ENCODE measurements around the gene CSAG3.
"Not testable (repeated sequence)": the region's sequence is repeated elsewhere in the genome, so short reads cannot be mapped to it uniquely, and the experiment has no call there.

The CSAG3 gene

GRCh38 chrX:152758918-152759317 lies at the start of gene CSAG3:
TSS of gene CSAG3 (plus strand) at chrX:152759218.
- not testable (repeated sequence) for H3K27ac ChIP-seq (ENCODE audit: low read depth, low read length); H3K36me3 ChIP-seq (ENCODE audit: control insufficient read depth in 1 of 2, insufficient read depth in 2 of 2, low read length in 2 of 2); H3K27me3 ChIP-seq (ENCODE audit: control insufficient read depth in 1 of 2, insufficient read depth in 2 of 2, low read length in 2 of 2); H3K4me1 ChIP-seq (ENCODE audit: control insufficient read depth in 1 of 2, insufficient read depth in 2 of 2, low read length in 2 of 2); H3K4me3 ChIP-seq (ENCODE audit: low read depth in 1 of 2, low read length in 2 of 2); H3K9ac ChIP-seq (ENCODE audit: low read depth in 1 of 2, low read length in 2 of 2); H3K9me3 ChIP-seq (ENCODE audit: control insufficient read depth in 1 of 2, low read length in 2 of 2)

- not testable (repeated sequence) for H3K4me3 ChIP-seq (ENCODE audit: low read depth in 1 of 2, low read length in 2 of 2); H3K9ac ChIP-seq (ENCODE audit: low read depth in 1 of 2, low read length in 2 of 2); H3K9me3 ChIP-seq (ENCODE audit: control insufficient read depth in 1 of 2, low read length in 2 of 2); H3K4me1 ChIP-seq (ENCODE audit: control insufficient read depth in 1 of 2, insufficient read depth in 2 of 2, low read length in 2 of 2); H3K27me3 ChIP-seq (ENCODE audit: control insufficient read depth in 1 of 2, insufficient read depth in 2 of 2, low read length in 2 of 2); H3K36me3 ChIP-seq (ENCODE audit: control insufficient read depth in 1 of 2, insufficient read depth in 2 of 2, low read length in 2 of 2); H3K27ac ChIP-seq (ENCODE audit: low read depth, low read length)
These were observed 45.8 kb upstream of the CSAG3 start for GRCh38 chrX:152713195-152713594.

DNA sequence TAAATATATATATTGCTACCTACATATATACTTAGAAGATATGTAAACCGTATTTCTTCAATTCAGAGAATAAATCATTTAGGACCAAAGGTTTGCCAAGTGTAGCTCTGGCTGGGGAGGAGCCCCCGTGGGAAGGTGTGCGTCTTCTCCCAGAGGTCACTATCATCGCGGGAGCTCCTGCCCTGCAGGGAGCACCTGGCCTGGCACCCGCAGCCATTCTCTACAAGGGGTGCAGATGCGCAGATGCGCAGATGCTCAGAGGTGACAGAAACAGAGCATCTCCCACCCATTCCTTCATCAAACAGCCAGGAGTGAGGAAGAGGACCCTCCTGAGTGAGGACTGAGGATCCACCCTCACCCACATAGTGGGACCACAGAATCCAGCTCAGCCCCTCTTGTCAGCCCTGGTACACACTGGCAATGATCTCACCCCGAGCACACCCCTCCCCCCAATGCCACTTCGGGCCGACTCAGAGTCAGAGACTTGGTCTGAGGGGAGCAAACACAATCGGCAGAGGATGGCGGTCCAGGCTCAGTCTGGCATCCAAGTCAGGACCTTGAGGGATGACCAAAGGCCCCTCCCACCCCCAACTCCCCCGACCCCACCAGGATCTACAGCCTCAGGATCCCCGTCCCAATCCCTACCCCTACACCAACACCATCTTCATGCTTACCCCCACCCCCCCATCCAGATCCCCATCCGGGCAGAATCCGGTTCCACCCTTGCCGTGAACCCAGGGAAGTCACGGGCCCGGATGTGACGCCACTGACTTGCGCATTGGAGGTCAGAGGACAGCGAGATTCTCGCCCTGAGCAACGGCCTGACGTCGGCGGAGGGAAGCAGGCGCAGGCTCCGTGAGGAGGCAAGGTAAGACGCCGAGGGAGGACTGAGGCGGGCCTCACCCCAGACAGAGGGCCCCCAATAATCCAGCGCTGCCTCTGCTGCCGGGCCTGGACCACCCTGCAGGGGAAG lies 44.9 kb upstream of the CSAG3 start, which contains the start of gene MAGEA2B:
Gene MAGEA2B, plus strand, starts transcription at position 814 of the 973 bp plus-strand sequence. CDS start 2,479 bp downstream, outside the sequence.
- not testable (repeated sequence) for H3K36me3 ChIP-seq (ENCODE audit: control insufficient read depth in 1 of 2, insufficient read depth in 2 of 2, low read length in 2 of 2); H3K4me3 ChIP-seq (ENCODE audit: low read depth in 1 of 2, low read length in 2 of 2); H3K9ac ChIP-seq (ENCODE audit: low read depth in 1 of 2, low read length in 2 of 2); H3K9me3 ChIP-seq (ENCODE audit: control insufficient read depth in 1 of 2, low read length in 2 of 2); H3K27me3 ChIP-seq (ENCODE audit: control insufficient read depth in 1 of 2, insufficient read depth in 2 of 2, low read length in 2 of 2); H3K4me1 ChIP-seq (ENCODE audit: control insufficient read depth in 1 of 2, insufficient read depth in 2 of 2, low read length in 2 of 2); H3K27ac ChIP-seq (ENCODE audit: low read depth, low read length)

DNA sequence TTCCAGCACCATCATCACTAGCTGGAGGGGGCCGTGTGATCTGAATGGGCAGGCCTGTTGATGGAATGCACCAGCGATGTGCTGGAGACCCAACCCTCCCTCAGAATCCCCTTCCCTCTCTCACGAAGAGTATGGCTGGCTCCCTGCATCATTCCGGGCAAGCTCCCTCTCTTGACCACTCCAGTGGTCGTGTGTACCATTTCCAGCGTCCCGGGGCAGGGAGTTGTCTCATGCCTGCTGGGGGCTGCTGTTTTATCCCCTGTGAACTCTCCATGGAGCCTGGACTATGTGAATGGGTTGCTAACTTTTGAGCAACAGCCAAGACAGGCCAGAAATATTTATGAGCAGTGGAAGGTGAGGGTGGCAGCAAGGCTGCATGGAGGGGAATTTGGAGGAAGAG lies 33.6 kb upstream of the CSAG3 start:
- Histone ChIP-seq H3K36me3 (ENCODE audit: control insufficient read depth in 1 of 2, insufficient read depth in 2 of 2, low read length in 2 of 2) (no peaks in the 10 kb centered on the region), H3K9me3 (ENCODE audit: control insufficient read depth in 1 of 2, low read length in 2 of 2) (no peaks in the 10 kb centered on the region), H3K9ac (ENCODE audit: low read depth in 1 of 2, low read length in 2 of 2) (no peak overlapping the region), H3K27ac (ENCODE audit: low read depth, low read length) (no peak overlapping the region), H3K4me1 (ENCODE audit: control insufficient read depth in 1 of 2, insufficient read depth in 2 of 2, low read length in 2 of 2) (no peaks in the 10 kb centered on the region), H3K27me3 (ENCODE audit: control insufficient read depth in 1 of 2, insufficient read depth in 2 of 2, low read length in 2 of 2) (no peaks in the 10 kb centered on the region), H3K4me3 (ENCODE audit: low read depth in 1 of 2, low read length in 2 of 2) (no peak overlapping the region)

GRCh38 chrX:152733261-152733975 lies 25.6 kb upstream of the CSAG3 start, which contains the start of the genes CSAG1 and MAGEA12:
TSS of gene CSAG1 (minus strand) at chrX:152733721. CDS start at chrX:152732460, 1,261 bp downstream.
TSS of gene MAGEA12 (plus strand) at chrX:152733757. CDS start at chrX:152736162, 2,405 bp downstream.
- no peaks in the 10 kb centered on the region for H3K36me3 ChIP-seq (ENCODE audit: control insufficient read depth in 1 of 2, insufficient read depth in 2 of 2, low read length in 2 of 2)
- no peaks in the 10 kb centered on the region for H3K27me3 ChIP-seq (ENCODE audit: control insufficient read depth in 1 of 2, insufficient read depth in 2 of 2, low read length in 2 of 2)
- no peak within 1 kb of the TSS for H3K9ac ChIP-seq (ENCODE audit: low read depth in 1 of 2, low read length in 2 of 2)
- no peaks in the 10 kb centered on the region for H3K4me1 ChIP-seq (ENCODE audit: control insufficient read depth in 1 of 2, insufficient read depth in 2 of 2, low read length in 2 of 2)
- no peak within 1 kb of the TSS for H3K27ac ChIP-seq (ENCODE audit: low read depth, low read length)
- H3K9me3 ChIP-seq (ENCODE audit: control insufficient read depth in 1 of 2, low read length in 2 of 2), result no peaks in the 10 kb centered on the region
- H3K4me3 ChIP-seq (ENCODE audit: low read depth in 1 of 2, low read length in 2 of 2), result no peak within 1 kb of the TSS

DNA sequence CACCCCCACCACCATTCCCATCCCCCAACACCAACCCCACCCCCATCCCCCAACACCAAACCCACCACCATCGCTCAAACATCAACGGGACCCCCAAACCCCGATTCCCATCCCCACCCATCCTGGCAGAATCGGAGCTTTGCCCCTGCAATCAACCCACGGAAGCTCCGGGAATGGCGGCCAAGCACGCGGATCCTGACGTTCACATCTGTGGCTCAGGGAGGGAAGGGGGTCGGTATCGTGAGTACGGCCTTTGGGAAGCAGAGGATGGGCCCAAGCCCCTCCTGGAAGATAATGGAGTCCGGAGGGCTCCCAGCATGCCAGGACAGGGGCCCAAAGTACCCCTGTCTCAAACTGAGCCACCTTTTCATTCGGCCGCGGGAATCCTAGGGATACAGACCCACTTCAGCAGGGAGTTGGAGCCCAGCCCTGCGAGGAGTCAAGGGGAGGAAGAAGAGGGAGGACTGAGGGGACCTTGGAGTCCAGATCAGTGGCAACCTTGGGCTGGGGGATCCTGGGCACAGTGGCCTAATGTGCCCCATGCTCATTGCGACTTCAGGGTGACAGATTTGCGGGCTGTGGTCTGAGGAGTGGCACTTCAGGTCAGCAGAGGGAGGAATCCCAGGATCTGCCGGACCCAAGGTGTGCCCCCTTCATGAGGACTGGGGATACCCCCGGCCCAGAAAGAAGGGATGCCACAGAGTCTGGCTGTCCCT lies 24.7 kb upstream of the CSAG3 start:
- not testable (repeated sequence) for H3K9me3 ChIP-seq (ENCODE audit: control insufficient read depth in 1 of 2, low read length in 2 of 2); H3K27me3 ChIP-seq (ENCODE audit: control insufficient read depth in 1 of 2, insufficient read depth in 2 of 2, low read length in 2 of 2); H3K9ac ChIP-seq (ENCODE audit: low read depth in 1 of 2, low read length in 2 of 2); H3K36me3 ChIP-seq (ENCODE audit: control insufficient read depth in 1 of 2, insufficient read depth in 2 of 2, low read length in 2 of 2); H3K27ac ChIP-seq (ENCODE audit: low read depth, low read length); H3K4me1 ChIP-seq (ENCODE audit: control insufficient read depth in 1 of 2, insufficient read depth in 2 of 2, low read length in 2 of 2); H3K4me3 ChIP-seq (ENCODE audit: low read depth in 1 of 2, low read length in 2 of 2)

- Histone ChIP-seq H3K4me1 (ENCODE audit: control insufficient read depth in 1 of 2, insufficient read depth in 2 of 2, low read length in 2 of 2) (no peaks in the 10 kb centered on the region), H3K9ac (ENCODE audit: low read depth in 1 of 2, low read length in 2 of 2) (no peak overlapping the region), H3K36me3 (ENCODE audit: control insufficient read depth in 1 of 2, insufficient read depth in 2 of 2, low read length in 2 of 2) (no peaks in the 10 kb centered on the region)
These were observed 23.9 kb upstream of the CSAG3 start for GRCh38 chrX:152735101-152735500.

GRCh38 chrX:152735860-152736511 lies 23.0 kb upstream of the CSAG3 start:
- Histone ChIP-seq H3K9me3 (ENCODE audit: control insufficient read depth in 1 of 2, low read length in 2 of 2) (no peaks in the 10 kb centered on the region), H3K27ac (ENCODE audit: low read depth, low read length) (no peak overlapping the region), H3K36me3 (ENCODE audit: control insufficient read depth in 1 of 2, insufficient read depth in 2 of 2, low read length in 2 of 2) (no peaks in the 10 kb centered on the region), H3K4me1 (ENCODE audit: control insufficient read depth in 1 of 2, insufficient read depth in 2 of 2, low read length in 2 of 2) (no peaks in the 10 kb centered on the region), H3K9ac (ENCODE audit: low read depth in 1 of 2, low read length in 2 of 2) (no peak overlapping the region), H3K27me3 (ENCODE audit: control insufficient read depth in 1 of 2, insufficient read depth in 2 of 2, low read length in 2 of 2) (no peaks in the 10 kb centered on the region), H3K4me3 (ENCODE audit: low read depth in 1 of 2, low read length in 2 of 2) (no peak overlapping the region)

More at GRCh38 chrX:152735101-152735500, 23.9 kb upstream of the CSAG3 start:
- Histone ChIP-seq H3K27ac (ENCODE audit: low read depth, low read length) (no peak overlapping the region), H3K27me3 (ENCODE audit: control insufficient read depth in 1 of 2, insufficient read depth in 2 of 2, low read length in 2 of 2) (no peaks in the 10 kb centered on the region), H3K9me3 (ENCODE audit: control insufficient read depth in 1 of 2, low read length in 2 of 2) (no peaks in the 10 kb centered on the region), H3K4me3 (ENCODE audit: low read depth in 1 of 2, low read length in 2 of 2) (no peak overlapping the region)

DNA sequence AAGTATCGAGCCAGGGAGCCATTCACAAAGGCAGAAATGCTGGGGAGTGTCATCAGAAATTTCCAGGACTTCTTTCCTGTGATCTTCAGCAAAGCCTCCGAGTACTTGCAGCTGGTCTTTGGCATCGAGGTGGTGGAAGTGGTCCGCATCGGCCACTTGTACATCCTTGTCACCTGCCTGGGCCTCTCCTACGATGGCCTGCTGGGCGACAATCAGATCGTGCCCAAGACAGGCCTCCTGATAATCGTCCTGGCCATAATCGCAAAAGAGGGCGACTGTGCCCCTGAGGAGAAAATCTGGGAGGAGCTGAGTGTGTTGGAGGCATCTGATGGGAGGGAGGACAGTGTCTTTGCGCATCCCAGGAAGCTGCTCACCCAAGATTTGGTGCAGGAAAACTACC lies 22.5 kb upstream of the CSAG3 start:
- H3K27me3 ChIP-seq (ENCODE audit: control insufficient read depth in 1 of 2, insufficient read depth in 2 of 2, low read length in 2 of 2); H3K27ac ChIP-seq (ENCODE audit: low read depth, low read length); H3K4me3 ChIP-seq (ENCODE audit: low read depth in 1 of 2, low read length in 2 of 2); H3K4me1 ChIP-seq (ENCODE audit: control insufficient read depth in 1 of 2, insufficient read depth in 2 of 2, low read length in 2 of 2); H3K9me3 ChIP-seq (ENCODE audit: control insufficient read depth in 1 of 2, low read length in 2 of 2); H3K9ac ChIP-seq (ENCODE audit: low read depth in 1 of 2, low read length in 2 of 2); H3K36me3 ChIP-seq (ENCODE audit: control insufficient read depth in 1 of 2, insufficient read depth in 2 of 2, low read length in 2 of 2): not testable (repeated sequence)

Data from duodenal mucosa (tissue), 2 donors.